ENCODE results near the gene EPHB1. TPM values are rescaled to one million over a fixed set of nuclear protein-coding genes. Genes with fewer than 3 reads are reported as not detected.

Gene EPHB1
- total RNA-seq, 2 experiments from 2014 or later = 0.39 to 0.91 TPM

GRCh38 chr3:135169651-135170050, 374.6 kb downstream of the EPHB1 start:
- H3K36me3 Mint-ChIP-seq = no peaks in the 10 kb centered on the region
- peaks cover 5% of the 10 kb centered on the region for H3K27me3 Mint-ChIP-seq
- no peak overlapping the region for H3K4me3 Mint-ChIP-seq
- POLR2A ChIA-PET = no interaction called here
- H3K27ac Mint-ChIP-seq = no peak overlapping the region
- ATAC-seq (ENCODE audit: low read depth) (no peak), DNase-seq (no peak)
- H3K4me1 Mint-ChIP-seq = no peaks in the 10 kb centered on the region
- H3K9me3 Mint-ChIP-seq = no peaks in the 10 kb centered on the region

DNA sequence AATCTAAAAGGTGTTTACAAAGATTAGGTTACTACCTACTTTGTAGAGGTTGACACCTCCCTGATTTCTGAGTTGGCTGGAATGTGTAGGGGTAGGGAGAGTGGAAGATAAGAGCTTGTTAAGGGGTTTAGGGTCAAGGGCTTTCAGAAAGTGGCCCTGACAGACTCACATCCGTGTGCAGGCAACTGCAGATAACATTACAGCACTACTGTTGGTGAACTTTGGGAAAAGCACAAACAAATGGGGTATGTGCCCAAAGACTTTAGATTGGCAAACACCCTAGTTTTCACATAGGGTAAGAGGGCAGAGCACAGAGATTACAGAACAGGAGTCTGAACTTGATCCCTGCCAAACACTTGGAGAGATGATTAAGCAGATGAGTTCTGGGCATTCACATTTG, 375.7 kb downstream of the EPHB1 start:
- POLR2A ChIA-PET = no interaction called here
- DNase-seq (no peak), ATAC-seq (ENCODE audit: low read depth) (no peak)
- H3K9me3 Mint-ChIP-seq = no peaks in the 10 kb centered on the region
- no peaks in the 10 kb centered on the region for H3K36me3 Mint-ChIP-seq
- peaks cover 5% of the 10 kb centered on the region for H3K27me3 Mint-ChIP-seq
- no peak overlapping the region for H3K27ac Mint-ChIP-seq
- H3K4me3 Mint-ChIP-seq = no peak overlapping the region
- H3K4me1 Mint-ChIP-seq = no peaks in the 10 kb centered on the region

DNA sequence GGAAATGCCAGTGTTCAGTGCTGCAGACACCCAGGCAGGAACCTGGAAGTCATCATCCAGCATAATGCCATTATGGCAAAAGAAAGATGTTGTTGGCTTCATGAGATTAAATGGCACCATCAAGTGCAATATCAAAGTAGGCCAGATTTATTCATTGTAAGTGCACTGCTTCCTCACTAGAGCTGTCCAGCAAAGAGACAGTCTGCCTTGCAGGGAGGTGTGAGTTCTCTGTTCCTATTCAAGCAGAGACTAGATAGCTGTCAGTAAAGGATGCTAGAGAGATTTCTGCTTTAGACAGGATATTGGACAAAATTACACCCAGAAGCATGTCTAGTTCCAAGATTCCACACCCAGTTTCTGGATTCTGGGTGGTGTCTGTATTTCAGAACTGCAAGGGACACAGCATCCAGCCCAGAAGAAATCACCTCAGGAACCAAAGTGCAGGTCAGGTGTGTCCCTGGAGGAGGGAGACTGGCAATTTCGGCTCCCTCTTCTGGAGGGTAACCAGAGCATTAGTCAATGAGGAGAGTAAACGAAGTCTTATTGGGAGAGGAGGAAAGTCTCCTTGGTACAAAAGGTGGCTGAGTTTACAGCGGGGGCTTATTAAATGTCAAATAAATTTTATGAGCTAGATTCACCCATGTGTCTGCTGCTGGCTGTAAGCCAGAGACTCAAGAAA, 377.3 kb downstream of the EPHB1 start:
- H3K27me3 Mint-ChIP-seq = peaks cover 5% of the 10 kb centered on the region
- no peaks in the 10 kb centered on the region for H3K9me3 Mint-ChIP-seq
- no peak overlapping the region for H3K4me3 Mint-ChIP-seq
- no peaks in the 10 kb centered on the region for H3K4me1 Mint-ChIP-seq
- no peaks in the 10 kb centered on the region for H3K36me3 Mint-ChIP-seq
- POLR2A ChIA-PET = no interaction called here
- H3K27ac Mint-ChIP-seq = no peak overlapping the region
- DNase-seq (no peak), ATAC-seq (ENCODE audit: low read depth) (no peak)

DNA sequence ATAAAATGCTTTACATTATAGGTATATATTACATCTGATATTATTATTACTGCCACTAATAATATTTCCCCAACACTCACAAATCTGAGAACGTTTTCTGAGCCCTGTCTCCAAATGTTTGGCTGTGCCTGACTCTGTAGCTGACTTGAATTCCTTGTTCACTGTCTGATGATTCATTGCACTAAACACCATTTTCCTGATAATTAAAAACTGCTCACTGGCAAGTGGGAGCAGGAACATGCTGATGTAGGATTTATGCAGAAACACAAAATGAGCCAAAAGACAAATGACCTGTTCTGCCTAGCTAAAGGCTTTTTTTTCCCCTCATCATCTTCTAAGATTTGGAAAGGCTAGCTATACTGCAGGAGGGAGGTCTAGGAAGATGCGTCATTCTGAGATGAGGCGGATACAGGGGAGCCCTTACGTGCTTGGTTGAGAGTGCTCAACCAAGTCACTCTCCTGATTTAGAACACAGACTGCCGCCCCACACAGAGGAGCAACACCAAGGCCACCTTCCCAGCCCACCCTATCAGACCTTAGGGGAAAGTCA, 380.7 kb downstream of the EPHB1 start:
- POLR2A ChIA-PET = no interaction called here
- ATAC-seq (ENCODE audit: low read depth) = no peak
- Mint-ChIP-seq H3K4me1 (no peaks in the 10 kb centered on the region), H3K4me3 (no peak overlapping the region), H3K9me3 (peaks cover 3% of the 10 kb centered on the region), H3K36me3 (no peaks in the 10 kb centered on the region), H3K27me3 (no peaks in the 10 kb centered on the region), H3K27ac (no peak overlapping the region)
- DNase-seq = no peak

GRCh38 chr3:135176881-135177280, 381.8 kb downstream of the EPHB1 start:
- no peak overlapping the region for H3K27ac Mint-ChIP-seq
- POLR2A ChIA-PET = no interaction called here

DNA sequence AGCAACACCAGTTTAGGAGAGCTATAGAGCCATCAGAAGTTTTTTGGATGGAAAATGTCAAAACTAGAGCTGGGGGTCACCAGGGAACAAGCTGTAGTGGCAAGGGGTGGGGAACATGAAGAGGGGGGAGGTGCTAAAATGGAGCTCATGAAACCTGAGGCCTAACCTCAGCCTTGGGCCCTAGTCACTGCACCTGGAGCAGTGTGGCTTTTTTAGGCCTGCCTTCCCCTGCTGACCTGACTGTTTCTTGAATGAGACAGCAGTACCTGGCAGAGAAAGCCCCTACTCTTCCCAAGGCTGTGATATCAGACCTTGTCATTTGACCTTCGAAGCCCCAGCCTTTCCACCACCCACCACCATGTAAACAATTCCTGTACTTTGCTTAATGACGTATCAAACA, 383.5 kb downstream of the EPHB1 start:
- no peaks in the 10 kb centered on the region for H3K36me3 Mint-ChIP-seq
- DNase-seq (no peak), ATAC-seq (ENCODE audit: low read depth) (no peak)
- POLR2A ChIA-PET = no interaction called here
- H3K9me3 Mint-ChIP-seq = peaks cover 3% of the 10 kb centered on the region
- H3K27me3 Mint-ChIP-seq = no peaks in the 10 kb centered on the region
- H3K4me3 Mint-ChIP-seq = no peak overlapping the region
- no peaks in the 10 kb centered on the region for H3K4me1 Mint-ChIP-seq
- no peak overlapping the region for H3K27ac Mint-ChIP-seq

More at GRCh38 chr3:135176881-135177280, 381.8 kb downstream of the EPHB1 start:
- ATAC-seq (ENCODE audit: low read depth) (no peak), DNase-seq (no peak)
- no peaks in the 10 kb centered on the region for H3K27me3 Mint-ChIP-seq
- no peaks in the 10 kb centered on the region for H3K36me3 Mint-ChIP-seq
- H3K9me3 Mint-ChIP-seq = peaks cover 3% of the 10 kb centered on the region
- no peaks in the 10 kb centered on the region for H3K4me1 Mint-ChIP-seq
- H3K4me3 Mint-ChIP-seq = no peak overlapping the region

GRCh38 chr3:135181408-135181807, 386.3 kb downstream of the EPHB1 start:
- Mint-ChIP-seq H3K27ac (no peak overlapping the region), H3K9me3 (peaks cover 3% of the 10 kb centered on the region), H3K36me3 (no peaks in the 10 kb centered on the region), H3K27me3 (no peaks in the 10 kb centered on the region), H3K4me3 (no peak overlapping the region), H3K4me1 (no peaks in the 10 kb centered on the region)
- POLR2A ChIA-PET = no interaction called here
- ATAC-seq (ENCODE audit: low read depth) (no peak), DNase-seq (no peak)

GRCh38 chr3:135182364-135182998, 387.4 kb downstream of the EPHB1 start:
- Mint-ChIP-seq H3K9me3 (peaks cover 3% of the 10 kb centered on the region), H3K4me3 (no peak overlapping the region), H3K27ac (no peak overlapping the region), H3K27me3 (no peaks in the 10 kb centered on the region), H3K36me3 (no peaks in the 10 kb centered on the region), H3K4me1 (no peaks in the 10 kb centered on the region)
- DNase-seq (no peak), ATAC-seq (ENCODE audit: low read depth) (no peak)
- POLR2A ChIA-PET = no interaction called here

GRCh38 chr3:135190658-135191057, 395.6 kb downstream of the EPHB1 start:
- no peak overlapping the region for H3K4me3 Mint-ChIP-seq
- POLR2A ChIA-PET = no interaction called here
- H3K9me3 Mint-ChIP-seq = peaks cover 2% of the 10 kb centered on the region

GRCh38 chr3:135191708-135192107, 396.6 kb downstream of the EPHB1 start:
- Mint-ChIP-seq H3K4me1 (no peaks in the 10 kb centered on the region), H3K27ac (no peak overlapping the region), H3K4me3 (no peak overlapping the region), H3K27me3 (no peaks in the 10 kb centered on the region), H3K9me3 (peaks cover 2% of the 10 kb centered on the region), H3K36me3 (no peaks in the 10 kb centered on the region)
- POLR2A ChIA-PET = no interaction called here
- ATAC-seq (ENCODE audit: low read depth) (no peak), DNase-seq (no peak)

More at GRCh38 chr3:135190658-135191057, 395.6 kb downstream of the EPHB1 start:
- no peak for ATAC-seq (ENCODE audit: low read depth)
- H3K4me1 Mint-ChIP-seq = no peaks in the 10 kb centered on the region
- no peaks in the 10 kb centered on the region for H3K36me3 Mint-ChIP-seq
- H3K27me3 Mint-ChIP-seq = no peaks in the 10 kb centered on the region
- no peak for DNase-seq
- H3K27ac Mint-ChIP-seq = no peak overlapping the region

DNA sequence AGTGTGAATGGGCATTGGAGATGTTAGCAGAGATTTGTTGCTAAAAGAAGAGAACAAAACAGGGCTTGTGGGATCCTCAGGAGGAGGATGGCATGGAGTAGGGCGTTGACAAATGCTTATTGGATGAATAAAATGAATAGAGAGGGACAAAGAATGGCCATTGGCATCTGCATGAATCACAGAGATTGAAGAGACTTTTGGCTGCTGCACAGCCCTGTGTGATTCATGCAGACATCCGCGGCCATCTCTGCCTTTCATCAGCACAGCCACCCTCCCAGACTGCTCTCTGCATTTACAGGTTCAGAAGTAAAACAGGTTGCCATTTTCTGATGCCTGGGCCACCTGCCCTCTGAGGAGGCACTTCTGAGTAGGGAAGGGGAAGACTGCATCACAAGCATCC, 397.9 kb downstream of the EPHB1 start:
- H3K27me3 Mint-ChIP-seq = no peaks in the 10 kb centered on the region
- DNase-seq (no peak), ATAC-seq (ENCODE audit: low read depth) (no peak)
- H3K27ac Mint-ChIP-seq = no peak overlapping the region
- no peaks in the 10 kb centered on the region for H3K4me1 Mint-ChIP-seq
- H3K4me3 Mint-ChIP-seq = no peak overlapping the region
- H3K36me3 Mint-ChIP-seq = no peaks in the 10 kb centered on the region
- H3K9me3 Mint-ChIP-seq = peaks cover 2% of the 10 kb centered on the region
- POLR2A ChIA-PET = no interaction called here

GRCh38 chr3:135197246-135197645, 402.2 kb downstream of the EPHB1 start:
- Mint-ChIP-seq H3K9me3 (peaks cover 5% of the 10 kb centered on the region), H3K27ac (no peak overlapping the region), H3K4me3 (no peak overlapping the region), H3K36me3 (no peaks in the 10 kb centered on the region), H3K27me3 (no peaks in the 10 kb centered on the region), H3K4me1 (no peaks in the 10 kb centered on the region)
- POLR2A ChIA-PET = no interaction called here
- ATAC-seq (ENCODE audit: low read depth) = no peak
- DNase-seq = no peak

- H3K27me3 Mint-ChIP-seq = no peaks in the 10 kb centered on the region
- no peaks in the 10 kb centered on the region for H3K36me3 Mint-ChIP-seq
- no peak for DNase-seq
- POLR2A ChIA-PET = no interaction called here
- no peaks in the 10 kb centered on the region for H3K4me1 Mint-ChIP-seq
- peaks cover 3% of the 10 kb centered on the region for H3K9me3 Mint-ChIP-seq
- H3K4me3 Mint-ChIP-seq = no peak overlapping the region
- no peak overlapping the region for H3K27ac Mint-ChIP-seq
- ATAC-seq (ENCODE audit: low read depth) = no peak
Observed at GRCh38 chr3:135197856-135198255, 402.8 kb downstream of the EPHB1 start.

- DNase-seq = no peak
- H3K4me1 Mint-ChIP-seq = no peaks in the 10 kb centered on the region
- H3K9me3 Mint-ChIP-seq = peaks cover 3% of the 10 kb centered on the region
- POLR2A ChIA-PET = no interaction called here
- H3K27me3 Mint-ChIP-seq = no peaks in the 10 kb centered on the region
- H3K27ac Mint-ChIP-seq = no peak overlapping the region
- no peak for ATAC-seq (ENCODE audit: low read depth)
- no peaks in the 10 kb centered on the region for H3K36me3 Mint-ChIP-seq
- no peak overlapping the region for H3K4me3 Mint-ChIP-seq
Observed at GRCh38 chr3:135199137-135199536, 404.1 kb downstream of the EPHB1 start.
